SK-N-SH treated with all-trans-retinoic acid at 6 μM for 48 hours (cell line): Measurements from ENCODE around the gene ABHD2.

ENCODE experiments used
- ATAC-seq: fragments of 200-7000 bp; cut with Tn5 transposase; 3 replicates; pipeline ENCODE4 v1.9.1; 2020; ENCODE audit warnings: mild to moderate bottlenecking, moderate library complexity
- ARNTL ChIP-seq: fragments of 450-650 bp; formaldehyde crosslinking; IDR thresholded peaks from 2 replicates; pipeline ENCODE4 v1.5.0; 2020; ENCODE audit warnings: low read depth, mild to moderate bottlenecking, moderate library complexity, borderline replicate concordance
- BACH2 ChIP-seq: fragments of 250-450 bp; sonication (Bioruptor Pico); IDR thresholded peaks from 2 replicates; pipeline ENCODE4 v1.9.0; 2021; ENCODE audit warnings: mild to moderate bottlenecking, borderline replicate concordance
- CREB5 ChIP-seq: fragments of 250-450 bp; sonication (Bioruptor Pico); IDR thresholded peaks from 2 replicates; pipeline ENCODE4 v1.5.1; 2020; ENCODE audit warnings: low read depth, mild to moderate bottlenecking, moderate library complexity
- CSDC2 ChIP-seq: fragments of 250-450 bp; sonication (Bioruptor Pico); IDR thresholded peaks from 2 replicates; pipeline ENCODE4 v1.5.0; 2020; ENCODE audit warnings: mild to moderate bottlenecking, moderate library complexity
- CSRNP3 ChIP-seq: fragments of 250-450 bp; sonication (Bioruptor Pico); IDR thresholded peaks from 2 replicates; pipeline ENCODE4 v1.5.1; 2021; ENCODE audit warnings: mild to moderate bottlenecking, moderate library complexity
- ESRRG ChIP-seq: fragments of 250-450 bp; sonication (Bioruptor Pico); IDR thresholded peaks from 2 replicates; pipeline ENCODE4 v1.6.1; 2021; ENCODE audit warnings: mild to moderate bottlenecking
- GLIS3 ChIP-seq: fragments of 250-450 bp; sonication (Bioruptor Pico); IDR thresholded peaks from 2 replicates; pipeline ENCODE4 v1.5.0; 2020; ENCODE audit warnings: mild to moderate bottlenecking, moderate library complexity
- ISL1 ChIP-seq: fragments of 250-450 bp; sonication (Bioruptor Pico); IDR thresholded peaks from 2 replicates; pipeline ENCODE4 v2.1.2; 2022; ENCODE audit warnings: mild to moderate bottlenecking, moderate library complexity
- OSR1 ChIP-seq: fragments of 250-450 bp; sonication (Bioruptor Pico); IDR thresholded peaks from 2 replicates; pipeline ENCODE4 v1.8.0; 2022; ENCODE audit warnings: moderate library complexity, mild to moderate bottlenecking, inconsistent platforms
- PATZ1 ChIP-seq: fragments of 250-450 bp; sonication (Bioruptor Pico); IDR thresholded peaks from 2 replicates; pipeline ENCODE4 v1.8.0; 2020; ENCODE audit warnings: mild to moderate bottlenecking, moderate library complexity, borderline replicate concordance
- SNAI2 ChIP-seq: fragments of 250-450 bp; sonication (Bioruptor Pico); IDR thresholded peaks from 2 replicates; pipeline ENCODE4 v1.5.0; 2020; ENCODE audit warnings: mild to moderate bottlenecking, moderate library complexity
- TCF4 ChIP-seq: fragments of 250-450 bp; sonication (Bioruptor Pico); IDR thresholded peaks from 2 replicates; pipeline ENCODE4 v1.8.0; 2021; ENCODE audit warnings: mild to moderate bottlenecking, moderate library complexity, borderline replicate concordance
- TOX ChIP-seq: fragments of 250-450 bp; sonication (Bioruptor Pico); IDR thresholded peaks from 2 replicates; pipeline ENCODE4 v1.8.0; 2021; ENCODE audit warnings: mild to moderate bottlenecking, moderate library complexity, borderline replicate concordance
- ZC3H10 ChIP-seq: fragments of 250-450 bp; sonication (Bioruptor Pico); IDR thresholded peaks from 2 replicates; pipeline ENCODE4 v1.5.1; 2021; ENCODE audit warnings: mild to moderate bottlenecking, moderate library complexity
- ZFP3 ChIP-seq: fragments of 250-450 bp; sonication (Bioruptor Pico); IDR thresholded peaks from 2 replicates; pipeline ENCODE4 v1.5.0; 2020; ENCODE audit warnings: mild to moderate bottlenecking, moderate library complexity
- ZFP30 ChIP-seq: fragments of 450-650 bp; formaldehyde crosslinking; IDR thresholded peaks from 2 replicates; pipeline ENCODE4 v1.5.0; 2022; ENCODE audit warnings: mild to moderate bottlenecking, moderate library complexity
- ZNF565 ChIP-seq: fragments of 450-650 bp; formaldehyde crosslinking; conservative IDR thresholded peaks from 2 replicates; pipeline ENCODE4 v1.5.0; 2020; ENCODE audit warnings: low read depth, mild to moderate bottlenecking, moderate library complexity
- ZNF70 ChIP-seq: fragments of 450-650 bp; formaldehyde crosslinking; IDR thresholded peaks from 2 replicates; pipeline ENCODE4 v1.5.0; 2020; ENCODE audit warnings: mild to moderate bottlenecking, moderate library complexity
- ZNF8 ChIP-seq: fragments of 450-650 bp; formaldehyde crosslinking; IDR thresholded peaks from 2 replicates; pipeline ENCODE4 v1.5.0; 2020; ENCODE audit warnings: mild to moderate bottlenecking, moderate library complexity
- TF ChIP-seq, protein P1 (sequence below): fragments of 250-450 bp; sonication (Bioruptor Pico); IDR thresholded peaks from 2 replicates; pipeline ENCODE4 v1.5.0; 2020; ENCODE audit warnings: mild to moderate bottlenecking, moderate library complexity

ABHD2 gene

DNA sequence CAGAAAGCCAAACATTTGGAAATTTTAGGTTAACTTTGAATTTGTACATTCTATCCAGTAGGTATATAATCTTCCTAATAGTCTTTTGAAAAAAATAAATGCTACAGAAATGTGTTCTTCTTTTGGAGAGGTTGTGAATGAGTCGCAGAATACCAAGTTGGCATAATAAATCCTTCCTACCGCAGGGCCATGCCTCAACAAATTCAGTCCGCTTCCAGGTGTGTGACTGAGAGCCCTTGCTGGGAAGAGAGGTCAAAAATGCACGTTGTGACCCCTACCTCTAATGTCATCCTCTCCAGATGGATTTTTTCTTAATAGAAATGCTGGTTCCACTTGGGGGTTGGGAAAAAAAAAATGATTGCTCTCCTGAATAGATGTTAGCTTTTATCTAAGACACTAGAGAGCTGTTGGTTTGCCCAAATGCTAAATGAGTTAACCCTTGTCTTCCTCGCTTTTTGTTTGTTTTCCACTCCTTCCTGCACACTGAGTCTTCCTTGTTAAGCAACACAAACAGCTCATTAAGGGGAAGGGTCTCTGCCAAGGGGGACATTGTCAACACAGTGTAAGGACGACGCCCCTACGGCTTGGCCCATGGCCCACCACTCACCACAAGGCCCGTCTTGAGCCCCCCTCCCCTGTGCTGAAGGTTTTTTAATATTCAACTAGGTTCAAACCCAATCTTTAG is 99.2 kb downstream of the ABHD2 start:
- no peak for TF ChIP-seq ZNF70
- TF ChIP-seq TCF4 (CRISPR knock-in tag): no peak
- TF ChIP-seq CSDC2 (CRISPR knock-in tag): no peak
- no peak for TF ChIP-seq GLIS3
- TF ChIP-seq ESRRG (CRISPR knock-in tag): no peak
- no peak for TF ChIP-seq ZNF8 (CRISPR knock-in tag)
- TF ChIP-seq PATZ1 (CRISPR knock-in tag): no peak
- no peak for TF ChIP-seq ZFP3 (CRISPR knock-in tag)
- TF ChIP-seq ZFP30: no peak
- TF ChIP-seq CSRNP3 (CRISPR knock-in tag): no peak
- TF ChIP-seq ARNTL (CRISPR knock-in tag): no peak
- no peak for TF ChIP-seq ZC3H10 (CRISPR knock-in tag)
- TF ChIP-seq ZNF565 (CRISPR knock-in tag): no peak
- TF ChIP-seq SNAI2: no peak
- no peak for TF ChIP-seq OSR1 (CRISPR knock-in tag)
- no peak for TF ChIP-seq BACH2 (CRISPR knock-in tag)
- no peak for TF ChIP-seq TOX (CRISPR knock-in tag)
- TF ChIP-seq, protein P1, sequence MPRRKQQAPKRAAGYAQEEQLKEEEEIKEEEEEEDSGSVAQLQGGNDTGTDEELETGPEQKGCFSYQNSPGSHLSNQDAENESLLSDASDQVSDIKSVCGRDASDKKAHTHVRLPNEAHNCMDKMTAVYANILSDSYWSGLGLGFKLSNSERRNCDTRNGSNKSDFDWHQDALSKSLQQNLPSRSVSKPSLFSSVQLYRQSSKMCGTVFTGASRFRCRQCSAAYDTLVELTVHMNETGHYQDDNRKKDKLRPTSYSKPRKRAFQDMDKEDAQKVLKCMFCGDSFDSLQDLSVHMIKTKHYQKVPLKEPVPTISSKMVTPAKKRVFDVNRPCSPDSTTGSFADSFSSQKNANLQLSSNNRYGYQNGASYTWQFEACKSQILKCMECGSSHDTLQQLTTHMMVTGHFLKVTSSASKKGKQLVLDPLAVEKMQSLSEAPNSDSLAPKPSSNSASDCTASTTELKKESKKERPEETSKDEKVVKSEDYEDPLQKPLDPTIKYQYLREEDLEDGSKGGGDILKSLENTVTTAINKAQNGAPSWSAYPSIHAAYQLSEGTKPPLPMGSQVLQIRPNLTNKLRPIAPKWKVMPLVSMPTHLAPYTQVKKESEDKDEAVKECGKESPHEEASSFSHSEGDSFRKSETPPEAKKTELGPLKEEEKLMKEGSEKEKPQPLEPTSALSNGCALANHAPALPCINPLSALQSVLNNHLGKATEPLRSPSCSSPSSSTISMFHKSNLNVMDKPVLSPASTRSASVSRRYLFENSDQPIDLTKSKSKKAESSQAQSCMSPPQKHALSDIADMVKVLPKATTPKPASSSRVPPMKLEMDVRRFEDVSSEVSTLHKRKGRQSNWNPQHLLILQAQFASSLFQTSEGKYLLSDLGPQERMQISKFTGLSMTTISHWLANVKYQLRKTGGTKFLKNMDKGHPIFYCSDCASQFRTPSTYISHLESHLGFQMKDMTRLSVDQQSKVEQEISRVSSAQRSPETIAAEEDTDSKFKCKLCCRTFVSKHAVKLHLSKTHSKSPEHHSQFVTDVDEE (CRISPR knock-in tag): no peak
- TF ChIP-seq CREB5: no peak
- no peak for TF ChIP-seq ISL1 (CRISPR knock-in tag)
- TF ChIP-seq, all 23 proteins: peak for 0
- ATAC-seq: no peak

- no peak for ATAC-seq
- TF ChIP-seq TCF4 (CRISPR knock-in tag) (no peak), ZNF70 (no peak), CSRNP3 (CRISPR knock-in tag) (no peak), ZNF8 (CRISPR knock-in tag) (no peak), ZFP3 (CRISPR knock-in tag) (no peak), ARNTL (CRISPR knock-in tag) (no peak), ZNF565 (CRISPR knock-in tag) (no peak)
- TF ChIP-seq, protein P1 (CRISPR knock-in tag): no peak
Observed at GRCh38 chr15:89187986-89188514, 99.8 kb downstream of the ABHD2 start.
